GM12875 (cell line): ENCODE data around the gene RBMS1.
"Not testable (repeated sequence)": the region's sequence is repeated elsewhere in the genome, so short reads cannot be mapped to it uniquely, and the experiment has no call there.

Experiments used
- H3K4me3 ChIP-seq: one replicate; pipeline ENCODE4 v1.5.1; 2011; ENCODE audit warnings: low read depth, low read length, control low read depth
- CTCF ChIP-seq: IDR thresholded peaks from 2 replicates; pipeline ENCODE4 v1.5.1; 2011; ENCODE audit warnings: low read depth, mild to moderate bottlenecking, control low read depth, inconsistent platforms, low read length, moderate library complexity, borderline replicate concordance; ENCODE audit not compliant: insufficient read depth

RBMS1 gene

GRCh38 chr2:160368988-160369930, 124.3 kb downstream of the RBMS1 start:
- TF ChIP-seq CTCF = no peak
- H3K4me3 ChIP-seq = no peak overlapping the region

GRCh38 chr2:160367887-160368286, 125.7 kb downstream of the RBMS1 start:
- no peak overlapping the region for H3K4me3 ChIP-seq
- no peak for TF ChIP-seq CTCF

- not testable (repeated sequence) for H3K4me3 ChIP-seq
These were observed 126.5 kb downstream of the RBMS1 start for GRCh38 chr2:160367139-160367538.

GRCh38 chr2:160366474-160366873, 127.1 kb downstream of the RBMS1 start:
- TF ChIP-seq CTCF = no peak
- H3K4me3 ChIP-seq = no peak overlapping the region

GRCh38 chr2:160365716-160366367, 127.8 kb downstream of the RBMS1 start:
- TF ChIP-seq CTCF = no peak
- H3K4me3 ChIP-seq = no peak overlapping the region

GRCh38 chr2:160364364-160364763, 129.2 kb downstream of the RBMS1 start:
- no peak overlapping the region for H3K4me3 ChIP-seq
- TF ChIP-seq CTCF = no peak

GRCh38 chr2:160363961-160364360, 129.6 kb downstream of the RBMS1 start:
- no peak for TF ChIP-seq CTCF
- H3K4me3 ChIP-seq = no peak overlapping the region
